NCI-H1105 treated with DMSO at 0.1 percent for 48 hours (cell line): ENCODE measurements around the gene CPPED1.

ENCODE experiments used
- DNase-seq: peaks from one replicate; lab custom pipeline; 2025; lab: John Stamatoyannopoulos, UW

The CPPED1 gene

GRCh38 chr16:12735805-12736204 lies 67.9 kb downstream of the CPPED1 start:
- no peak for DNase-seq

GRCh38 chr16:12732600-12732999 lies 71.1 kb downstream of the CPPED1 start:
- DNase-seq: no peak

- no peak for DNase-seq
These were observed 74.2 kb downstream of the CPPED1 start for GRCh38 chr16:12729448-12729847.

- no peak for DNase-seq
These were observed 75.2 kb downstream of the CPPED1 start for GRCh38 chr16:12728469-12728868.

- no peak for DNase-seq
These were observed 79.5 kb downstream of the CPPED1 start for GRCh38 chr16:12724226-12724625.

GRCh38 chr16:12723681-12724080 lies 80.0 kb downstream of the CPPED1 start:
- no peak for DNase-seq

GRCh38 chr16:12721841-12722421 lies 81.8 kb downstream of the CPPED1 start:
- no peak for DNase-seq

GRCh38 chr16:12719972-12720371 lies 83.7 kb downstream of the CPPED1 start:
- no peak for DNase-seq

- no peak for DNase-seq
These were observed 87.0 kb downstream of the CPPED1 start for GRCh38 chr16:12716658-12717057.

- no peak for DNase-seq
These were observed 93.9 kb downstream of the CPPED1 start for GRCh38 chr16:12709807-12710206.

- no peak for DNase-seq
These were observed 95.4 kb downstream of the CPPED1 start for GRCh38 chr16:12708266-12708665.

GRCh38 chr16:12706628-12707027 lies 97.1 kb downstream of the CPPED1 start:
- no peak for DNase-seq

GRCh38 chr16:12704492-12705111 lies 99.1 kb downstream of the CPPED1 start:
- no peak for DNase-seq

- DNase-seq: no peak
These were observed 99.8 kb downstream of the CPPED1 start for GRCh38 chr16:12703935-12704334.

- DNase-seq: no peak
These were observed 103.5 kb downstream of the CPPED1 start for GRCh38 chr16:12700161-12700560.

GRCh38 chr16:12699161-12699560 lies 104.5 kb downstream of the CPPED1 start:
- no peak for DNase-seq

- DNase-seq: no peak
These were observed 106.2 kb downstream of the CPPED1 start for GRCh38 chr16:12697437-12697836.

- no peak for DNase-seq
These were observed 108.2 kb downstream of the CPPED1 start for GRCh38 chr16:12695454-12695853.

- DNase-seq: no peak
These were observed 113.7 kb downstream of the CPPED1 start for GRCh38 chr16:12690024-12690423.

GRCh38 chr16:12688951-12689850 lies 114.5 kb downstream of the CPPED1 start:
- DNase-seq: no peak

- no peak for DNase-seq
These were observed 117.9 kb downstream of the CPPED1 start for GRCh38 chr16:12685806-12686205.

GRCh38 chr16:12682432-12683165 lies 121.1 kb downstream of the CPPED1 start:
- DNase-seq: no peak
